OCI-M1 (cell line): ENCODE results near the gene INPP4B.
A peak's percentile ranks its signal among the peaks of the same experiment; 100 is the strongest.
"Not testable (repeated sequence)": the region's sequence is repeated elsewhere in the genome, so short reads cannot be mapped to it uniquely, and the experiment has no call there.

ENCODE experiments used
- DNase-seq: peaks from one replicate; lab custom pipeline; 2025; lab: John Stamatoyannopoulos, UW

Gene INPP4B

DNA sequence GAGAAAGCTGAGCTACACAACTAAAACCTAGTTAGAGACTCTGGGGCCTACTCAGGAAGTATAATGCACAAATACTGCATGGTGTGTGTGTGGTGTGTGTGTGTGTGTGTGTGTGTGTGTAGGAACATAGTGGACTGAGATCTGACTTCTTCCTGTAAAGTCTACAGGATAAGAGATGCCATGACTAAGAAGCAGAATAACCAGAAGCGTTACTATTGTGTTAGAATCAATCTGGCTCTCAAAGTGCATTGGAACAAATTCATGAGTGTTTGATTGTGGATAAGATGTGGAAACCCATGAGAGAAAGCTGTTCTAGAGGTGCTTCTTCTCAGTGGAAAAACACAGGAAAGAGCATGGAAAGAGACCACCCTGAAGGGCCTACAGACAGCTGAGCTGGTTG is 302.1 kb downstream of the INPP4B start:
- DNase-seq: no peak

DNA sequence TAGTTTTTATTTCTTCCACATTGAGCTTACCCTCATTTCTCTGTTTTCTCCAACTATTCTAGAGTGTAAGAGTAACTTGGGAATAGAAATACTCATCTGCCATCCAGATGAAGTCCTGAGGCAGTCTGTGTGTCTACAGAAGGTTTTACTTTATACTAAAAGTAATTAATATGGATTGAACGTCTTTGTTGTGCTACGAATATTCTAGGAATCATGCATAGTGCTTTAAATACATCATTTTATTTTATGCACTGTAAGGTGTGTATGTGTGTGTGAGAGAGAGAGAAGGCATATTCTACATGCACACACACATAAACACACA is 305.7 kb downstream of the INPP4B start:
- DNase-seq: no peak

DNA sequence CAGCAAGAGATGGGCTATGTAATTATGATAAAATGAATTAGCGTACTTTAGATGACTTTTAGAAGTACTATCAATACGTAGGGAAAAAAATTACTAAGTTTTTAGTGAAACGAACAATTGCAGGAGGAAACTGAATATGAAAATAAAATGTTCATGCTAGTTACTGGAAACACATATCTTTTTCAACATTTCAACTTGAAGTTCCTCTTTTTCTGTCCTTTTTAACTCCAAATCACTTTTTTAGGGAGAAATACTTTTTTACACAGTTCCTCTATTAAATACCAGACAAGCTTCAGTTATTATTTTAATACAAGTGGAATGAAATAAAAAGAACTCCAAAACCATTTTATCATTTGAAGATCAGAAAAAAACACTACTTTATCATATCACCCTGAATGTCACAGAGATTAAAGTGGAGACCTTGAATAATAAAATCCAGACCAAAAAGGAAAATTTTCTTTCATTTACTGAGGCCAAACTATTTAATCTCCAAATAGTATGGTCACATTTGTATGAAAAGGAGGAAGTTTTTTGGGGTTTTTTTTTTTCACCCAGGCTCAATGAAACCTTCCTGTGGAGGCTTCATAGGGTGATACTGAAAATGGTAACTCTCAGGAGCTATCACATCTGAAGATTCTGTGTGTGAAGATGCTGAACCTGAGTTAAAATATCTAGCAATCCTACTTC is 306.2 kb downstream of the INPP4B start:
- peak; percentile 74 for DNase-seq

DNA sequence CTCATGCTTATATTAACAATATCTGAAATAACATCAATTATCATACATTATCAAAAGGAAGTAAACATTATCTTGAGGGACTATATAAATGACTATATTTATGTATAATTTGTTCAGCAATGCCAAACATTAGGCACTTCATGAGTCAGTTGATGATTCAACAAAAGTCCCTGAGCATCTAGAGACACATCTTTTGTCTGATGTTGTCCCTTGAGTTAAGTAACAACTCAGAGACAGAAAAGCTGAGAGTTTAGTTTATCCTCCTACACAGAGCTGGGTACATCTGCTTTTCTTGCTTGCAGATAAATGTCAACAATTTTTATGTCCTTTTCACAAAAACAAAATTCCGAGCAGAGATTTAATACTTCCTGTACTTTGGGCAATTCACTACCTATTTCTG is 311.1 kb downstream of the INPP4B start:
- DNase-seq: no peak

DNA sequence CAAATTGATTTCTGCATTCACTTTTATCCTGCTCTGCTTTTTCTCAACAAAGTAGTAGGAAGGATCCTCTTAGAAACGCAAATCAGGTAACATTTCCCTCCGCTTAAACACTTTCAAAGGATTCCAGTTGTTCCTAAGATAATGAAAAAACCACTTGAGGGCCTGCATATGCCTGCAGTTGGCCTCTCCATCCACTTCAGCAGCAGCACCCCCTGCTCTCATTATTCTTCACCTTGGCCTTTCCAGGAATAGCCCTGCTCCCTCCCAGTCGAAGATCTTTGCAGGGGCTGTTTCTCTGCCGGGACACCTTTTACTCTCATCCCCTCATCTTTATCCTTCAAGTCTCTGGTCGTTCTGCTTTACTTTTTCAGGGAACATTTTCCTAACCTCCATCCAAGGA is 314.0 kb downstream of the INPP4B start:
- no peak for DNase-seq

DNA sequence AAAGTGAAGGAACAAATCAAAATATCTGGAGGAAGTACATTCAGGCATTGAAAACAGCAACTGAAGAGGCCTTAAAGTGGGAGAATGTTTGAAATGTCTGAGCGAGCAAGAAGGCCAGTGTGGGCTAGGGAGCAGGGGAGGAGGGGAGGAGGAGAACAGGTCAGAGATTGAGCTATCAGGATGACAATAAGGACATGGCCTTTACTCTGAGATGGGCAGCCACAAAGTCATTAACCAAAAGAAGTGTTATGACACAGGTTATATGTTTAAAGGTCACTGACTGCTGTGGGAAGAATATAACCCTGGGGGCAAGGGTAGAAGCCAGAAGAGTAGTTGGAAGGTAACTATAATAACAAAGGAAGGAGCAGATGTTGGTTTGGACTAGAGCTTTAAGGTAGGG is 315.4 kb downstream of the INPP4B start:
- no peak for DNase-seq

DNA sequence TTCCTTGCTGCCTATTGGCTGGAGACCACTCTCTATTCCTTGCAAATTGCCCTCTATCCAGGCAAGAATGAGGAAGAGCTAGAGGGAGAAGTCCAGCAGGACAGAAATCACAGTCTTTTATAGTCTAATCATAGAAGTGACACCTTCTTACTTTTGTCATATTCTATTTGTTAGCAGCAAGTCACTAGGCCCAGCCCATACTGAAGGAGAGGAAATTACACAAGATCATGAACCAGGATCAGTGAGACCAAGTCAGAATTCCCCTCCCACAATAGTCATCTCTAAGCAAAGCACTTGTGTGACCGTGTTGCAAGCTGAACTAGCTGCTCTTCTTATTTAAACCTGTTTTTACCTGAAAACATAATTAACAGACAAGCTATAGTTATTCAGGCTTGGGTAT is 317.7 kb downstream of the INPP4B start:
- no peak for DNase-seq

DNA sequence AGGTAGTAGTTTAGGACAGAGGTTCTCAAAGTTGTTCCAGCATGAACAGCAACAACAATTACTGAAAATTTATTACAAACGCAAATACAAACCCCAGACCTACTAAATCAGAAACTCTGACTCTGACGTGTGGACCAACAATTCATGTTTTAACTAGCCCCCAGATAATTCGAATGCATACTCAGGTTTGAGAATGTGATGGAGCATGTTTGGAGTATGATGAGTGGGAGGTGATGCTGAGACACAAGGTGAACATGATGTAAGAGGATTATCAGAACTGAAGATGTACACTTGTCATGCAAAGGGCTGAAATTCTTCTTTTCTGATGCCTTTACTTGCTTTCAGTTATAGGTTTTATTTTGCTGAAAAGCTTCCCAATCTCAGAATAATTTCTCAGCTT is 323.0 kb downstream of the INPP4B start:
- DNase-seq: no peak

DNA sequence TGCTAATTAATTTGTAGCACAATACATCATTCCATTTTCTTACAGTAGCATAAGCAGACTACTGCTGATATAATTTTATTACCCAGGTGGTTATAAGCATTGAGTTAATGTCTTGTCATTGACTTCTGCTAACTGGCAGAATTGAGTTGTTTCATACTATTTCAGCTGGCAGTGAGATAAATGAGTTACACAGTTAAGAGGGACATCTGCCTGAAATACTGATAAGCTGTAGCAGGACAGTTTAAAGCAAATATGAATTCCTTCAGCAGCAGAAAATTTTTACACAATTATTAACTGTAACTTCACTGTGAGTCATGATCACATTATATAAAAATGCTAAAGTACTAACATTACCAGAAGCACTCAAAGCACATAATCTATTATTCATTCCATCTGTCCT is 326.8 kb downstream of the INPP4B start:
- peak; percentile 31 for DNase-seq

DNA sequence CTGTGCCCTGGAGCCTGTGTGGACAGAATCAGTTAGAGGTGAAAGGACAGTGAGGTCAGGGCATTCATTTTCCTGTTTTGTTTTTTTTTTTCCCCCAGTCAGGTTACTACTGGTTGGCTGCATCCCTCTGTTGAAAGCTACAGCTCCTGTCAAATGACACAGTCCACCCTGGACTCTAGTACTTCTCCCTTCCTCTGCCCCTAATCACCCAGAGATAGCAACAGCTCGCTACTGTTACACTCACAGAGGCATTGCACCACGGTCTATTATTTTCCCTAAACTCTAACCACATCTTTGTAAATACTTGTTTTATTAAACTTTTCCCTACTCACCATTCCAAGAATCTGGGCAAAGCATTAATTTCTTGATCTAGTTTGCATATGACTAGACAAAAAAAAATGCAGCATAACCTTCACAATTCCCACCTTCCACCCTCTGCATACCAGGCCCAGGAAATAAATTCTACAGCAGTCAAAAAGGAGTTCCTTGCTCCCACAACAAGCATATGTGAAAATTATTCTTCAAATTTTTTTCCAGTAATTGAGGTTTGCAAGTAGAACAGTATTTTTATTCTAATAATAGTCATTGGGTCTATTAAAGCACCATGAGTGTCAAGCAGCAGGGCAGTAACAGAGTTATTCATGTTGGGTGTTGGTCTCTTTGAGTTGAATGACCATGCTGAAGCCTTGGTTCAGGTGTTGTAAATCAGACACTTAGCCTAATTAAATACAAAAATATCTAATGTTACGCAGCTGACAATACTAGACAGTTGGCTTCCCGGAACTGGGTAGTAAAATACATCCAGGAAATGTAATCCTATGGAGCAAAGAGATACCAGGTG is 329.2 kb downstream of the INPP4B start:
- DNase-seq: no peak

DNA sequence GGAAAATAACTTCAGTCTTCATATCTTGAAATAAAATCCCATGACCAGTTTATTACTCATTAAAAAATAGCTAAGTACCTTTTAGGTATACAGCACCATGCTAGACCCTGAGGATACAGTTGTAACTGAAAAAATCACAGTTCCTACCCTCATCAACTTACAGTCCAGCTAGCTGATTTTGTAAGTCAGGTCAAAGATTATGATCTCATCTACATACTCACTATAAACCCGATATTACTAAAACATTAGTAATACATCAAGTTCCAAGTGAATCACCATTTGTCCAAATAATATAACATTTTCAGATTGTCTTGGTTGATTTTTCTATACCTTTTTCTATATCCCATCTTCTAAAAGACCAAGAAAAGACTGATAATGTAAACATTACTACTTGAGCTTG is 333.9 kb downstream of the INPP4B start:
- no peak for DNase-seq

DNA sequence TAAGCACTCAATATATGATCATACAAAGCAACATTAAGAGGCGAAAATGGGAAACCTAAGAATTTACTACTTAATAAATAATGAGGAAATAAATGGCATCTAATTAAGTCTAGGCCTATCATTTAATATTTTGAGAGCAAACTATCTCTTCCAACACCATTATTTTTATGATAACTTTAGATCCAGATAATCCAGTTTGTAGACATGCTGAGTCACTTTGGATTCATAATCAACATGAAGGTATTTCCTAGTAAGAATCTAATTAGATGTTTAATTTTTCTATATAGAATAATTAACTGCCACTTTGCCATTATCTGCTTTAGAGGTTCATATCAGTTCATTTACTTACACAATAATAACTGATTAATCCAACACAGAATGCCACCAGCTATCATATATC is 336.2 kb downstream of the INPP4B start:
- DNase-seq: no peak

DNA sequence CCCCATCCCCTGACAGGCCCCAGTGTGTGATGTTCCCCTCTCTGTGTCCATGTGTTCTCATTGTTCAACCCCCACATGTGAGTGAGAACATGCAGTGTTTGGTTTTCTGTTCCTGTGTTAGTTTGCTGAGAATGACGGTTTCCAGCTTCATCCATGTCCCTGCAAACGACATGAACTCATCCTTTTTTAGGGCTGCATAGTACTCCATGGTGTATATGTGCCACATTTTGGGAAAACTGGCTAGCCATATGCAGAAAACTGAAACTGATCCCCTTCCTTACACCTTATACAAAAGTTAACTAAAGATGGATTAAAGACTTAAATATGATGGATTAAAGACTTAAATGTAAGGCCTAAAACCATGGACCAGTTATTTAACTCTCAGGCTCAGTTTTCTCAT is 336.7 kb downstream of the INPP4B start:
- not testable (repeated sequence) for DNase-seq

DNA sequence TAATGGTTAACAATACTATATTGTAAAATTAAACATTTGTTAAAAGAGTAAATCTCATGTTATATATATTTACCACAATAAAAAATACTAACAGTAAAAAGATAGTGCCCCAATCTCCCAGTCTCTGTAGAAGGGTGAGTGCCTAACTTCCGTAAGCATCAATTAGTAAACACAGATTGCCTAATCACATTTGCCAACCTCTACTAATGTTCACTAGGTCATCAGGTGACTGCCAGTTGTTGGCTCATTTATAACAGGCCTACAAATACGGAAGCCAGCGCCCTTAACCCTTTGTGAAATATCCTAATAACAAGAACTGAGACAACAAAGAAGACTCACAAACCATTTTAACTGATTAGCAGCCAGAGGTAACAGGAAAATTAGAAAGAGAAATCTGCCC is 345.1 kb downstream of the INPP4B start:
- no peak for DNase-seq

DNA sequence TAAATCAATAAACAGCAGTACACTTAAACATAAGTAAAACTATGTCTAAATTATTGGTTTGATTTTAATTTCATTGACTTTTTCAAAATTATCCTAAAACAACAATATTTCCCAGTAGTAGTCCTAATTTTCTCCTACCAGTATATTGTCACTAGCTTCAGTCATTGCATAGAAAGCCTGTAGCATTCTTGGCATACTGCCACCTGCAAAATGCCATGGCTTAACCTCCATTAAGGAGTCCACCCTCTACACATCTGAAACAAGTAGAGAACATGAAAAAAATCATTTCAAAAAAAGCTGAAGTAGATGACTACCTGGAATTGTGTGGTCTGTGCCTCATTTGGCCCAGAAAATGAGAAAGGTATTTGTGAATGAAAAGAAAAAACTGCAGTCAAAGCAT is 348.5 kb downstream of the INPP4B start:
- DNase-seq: no peak

DNA sequence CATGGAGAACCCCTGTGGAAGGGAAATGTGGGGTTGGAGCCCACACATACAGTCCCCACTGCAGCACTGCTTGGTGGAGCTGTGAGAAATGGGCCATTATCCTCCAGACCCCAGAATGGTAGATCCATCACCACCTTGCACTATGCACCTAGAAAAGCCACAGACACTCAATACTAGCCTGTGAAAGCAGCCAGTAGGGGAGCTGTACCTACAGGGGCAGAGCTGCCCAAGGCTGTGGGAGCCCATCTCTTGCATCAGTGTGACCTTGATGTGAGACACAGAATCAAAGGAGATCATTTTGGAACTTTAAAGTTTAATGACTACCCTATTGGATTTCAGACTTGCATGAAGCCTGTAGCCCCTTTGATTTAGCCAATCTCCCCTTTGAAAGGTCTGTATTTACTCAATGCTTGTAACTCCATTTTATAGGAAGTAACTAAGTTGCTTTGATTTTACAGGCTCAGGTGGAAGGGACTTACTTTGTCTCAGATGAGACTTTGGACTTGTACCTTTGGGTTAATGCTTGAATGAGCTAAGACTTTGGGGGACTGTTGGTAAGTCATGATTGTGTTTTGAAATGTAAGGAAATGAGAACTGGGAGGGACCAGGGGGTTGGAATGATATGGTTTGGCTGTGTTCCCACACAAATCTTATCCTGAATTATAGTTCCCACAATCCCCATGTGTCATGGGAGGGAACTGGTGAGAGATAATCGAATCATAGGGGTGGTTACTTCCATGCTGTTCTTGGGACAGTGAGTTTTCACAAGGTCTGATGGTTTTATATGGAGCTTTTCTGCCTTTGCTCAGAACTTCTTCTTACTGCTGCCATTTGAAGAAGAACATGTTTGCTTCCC is 352.6 kb downstream of the INPP4B start:
- no peak for DNase-seq

DNA sequence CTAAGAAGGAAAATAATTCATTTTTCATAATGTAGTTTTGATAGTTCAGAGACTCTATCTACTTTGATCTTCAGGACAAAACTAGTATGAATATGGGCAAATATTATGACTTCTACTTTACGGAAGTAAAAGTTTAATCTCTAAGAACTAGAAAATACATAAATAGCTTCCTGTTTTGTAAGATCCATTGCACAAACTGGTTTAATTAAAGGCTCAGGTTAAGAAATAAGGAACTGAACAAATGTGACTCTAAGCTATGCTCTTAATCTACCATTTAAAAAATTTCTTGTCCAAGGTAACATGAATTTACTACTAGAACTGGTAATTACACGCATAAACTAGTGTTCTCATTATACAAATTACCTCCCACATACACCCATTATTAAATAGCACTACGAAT is 360.6 kb downstream of the INPP4B start:
- peak; percentile 48 for DNase-seq

DNA sequence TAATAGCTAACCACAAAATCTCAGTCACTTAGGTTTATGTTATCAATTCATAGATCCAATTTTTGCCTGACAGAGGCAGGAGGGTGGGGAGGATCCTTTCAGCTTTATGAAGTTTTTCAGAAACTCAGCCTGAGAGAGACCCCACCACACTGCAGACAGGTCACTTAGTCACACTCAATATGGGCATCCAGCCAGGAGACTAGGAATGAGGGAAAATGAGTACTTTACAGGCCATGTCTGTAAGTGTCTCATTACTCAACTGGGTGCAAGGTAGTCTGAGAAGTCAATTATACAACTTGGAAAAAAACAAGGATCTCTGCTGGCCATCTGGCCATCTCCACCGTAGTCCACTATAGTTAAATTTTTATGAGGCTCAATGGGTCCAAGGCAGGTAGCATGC is 365.9 kb downstream of the INPP4B start:
- DNase-seq: no peak

DNA sequence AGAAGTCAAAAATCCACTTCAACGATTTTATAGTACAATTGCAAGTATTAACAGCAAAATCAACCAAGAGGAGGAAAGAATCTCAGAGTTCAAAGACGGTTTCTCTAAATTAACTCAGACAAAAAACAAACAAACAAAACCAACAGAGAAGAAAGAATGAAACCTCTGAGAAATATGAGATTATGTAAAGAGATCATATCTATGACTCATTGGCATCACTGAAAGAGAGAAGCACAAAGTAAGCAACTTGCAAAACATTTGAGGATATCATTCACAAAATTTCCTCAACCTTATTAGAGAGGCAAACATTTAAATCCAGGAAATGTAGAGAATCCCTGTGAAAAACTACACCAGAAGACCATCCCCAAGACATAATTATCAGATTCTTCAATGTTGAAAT is 370.4 kb downstream of the INPP4B start:
- no peak for DNase-seq

DNA sequence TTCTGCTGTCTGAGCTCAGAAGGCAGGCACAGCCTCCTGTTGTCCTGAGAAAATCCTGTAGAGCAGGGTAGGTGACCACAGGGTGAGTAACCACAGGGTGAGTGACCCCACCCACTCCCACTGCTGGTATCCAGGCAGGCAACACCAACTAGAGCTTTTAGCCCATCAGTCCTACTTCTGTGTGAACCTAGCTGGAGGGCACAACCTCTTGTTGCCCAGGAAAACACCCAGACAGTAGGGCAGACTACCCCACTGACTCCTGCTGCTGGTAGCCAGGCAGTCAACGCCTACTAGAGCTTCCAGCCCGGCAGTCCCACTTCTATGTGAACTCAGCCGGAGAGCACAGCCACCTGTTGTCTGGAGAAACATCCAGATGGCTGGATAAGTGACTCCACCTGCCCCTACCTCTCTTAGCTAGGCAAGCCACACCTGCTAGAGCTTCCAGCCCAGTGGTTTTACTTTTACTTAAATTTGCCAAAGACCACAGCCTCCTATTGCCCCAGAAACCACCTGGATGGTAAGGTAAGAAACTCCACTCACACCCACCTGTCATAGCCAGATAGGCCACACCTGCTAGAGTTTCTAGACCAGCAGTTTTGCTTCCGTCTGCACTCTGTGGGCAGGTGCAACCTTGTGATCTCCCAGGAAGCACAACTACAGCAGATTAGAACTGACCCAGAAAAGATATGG is 371.6 kb downstream of the INPP4B start:
- DNase-seq: no peak

DNA sequence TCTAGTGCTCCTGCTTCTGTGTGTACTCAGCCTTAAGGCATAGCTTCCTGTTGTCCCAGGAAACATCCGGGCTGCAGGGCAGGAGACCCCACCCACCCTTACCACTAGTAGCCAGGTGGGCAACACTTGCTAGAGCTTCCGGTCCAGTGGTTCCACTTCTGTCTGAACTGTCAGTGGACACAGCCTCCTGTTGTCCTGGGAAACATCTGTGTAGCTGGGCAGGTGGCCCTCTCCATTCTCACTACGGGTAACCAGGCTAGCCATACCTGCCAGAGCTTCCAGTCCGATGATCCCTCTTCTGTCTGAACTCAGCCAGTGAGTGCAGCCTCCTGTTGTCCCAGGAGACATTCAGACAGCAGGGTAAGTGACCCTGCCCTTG is 372.2 kb downstream of the INPP4B start:
- no peak for DNase-seq

DNA sequence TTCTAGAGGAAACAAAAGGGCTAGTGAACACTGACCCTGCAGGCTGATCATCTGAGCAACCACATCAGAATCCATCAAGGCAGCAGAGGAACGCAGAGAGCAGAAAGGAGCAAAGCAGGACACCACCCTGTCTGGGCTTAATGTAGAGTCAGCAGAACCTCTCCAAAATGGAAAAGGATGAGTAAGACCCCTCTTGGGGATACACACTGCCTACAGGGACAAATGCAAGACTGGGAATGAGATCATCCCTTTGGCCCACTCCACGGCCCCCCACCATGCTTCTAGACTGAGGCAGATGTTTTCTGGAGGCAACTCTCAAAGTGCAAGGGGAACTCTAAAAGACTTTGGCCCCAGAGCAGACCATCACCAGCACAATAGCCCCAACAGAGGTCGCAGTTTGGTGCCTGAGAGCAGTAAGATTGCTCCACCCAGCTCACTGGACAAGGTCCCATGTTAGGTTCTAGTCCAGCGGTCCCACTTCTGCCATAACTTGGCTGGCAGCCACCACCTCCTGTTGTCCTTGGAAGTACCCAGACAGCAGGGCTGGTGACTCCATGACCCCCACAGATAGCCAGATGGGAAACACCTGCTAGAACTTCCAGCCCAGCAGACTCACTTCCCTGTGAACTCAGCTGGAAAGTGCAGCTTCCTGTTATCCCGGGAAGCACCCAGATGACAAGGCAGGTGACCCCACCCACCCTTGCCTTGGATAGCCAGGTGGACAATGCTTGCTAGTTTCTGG is 372.7 kb downstream of the INPP4B start:
- peak; percentile 21 for DNase-seq
